ENCODE results near the gene NRN1.

DNA sequence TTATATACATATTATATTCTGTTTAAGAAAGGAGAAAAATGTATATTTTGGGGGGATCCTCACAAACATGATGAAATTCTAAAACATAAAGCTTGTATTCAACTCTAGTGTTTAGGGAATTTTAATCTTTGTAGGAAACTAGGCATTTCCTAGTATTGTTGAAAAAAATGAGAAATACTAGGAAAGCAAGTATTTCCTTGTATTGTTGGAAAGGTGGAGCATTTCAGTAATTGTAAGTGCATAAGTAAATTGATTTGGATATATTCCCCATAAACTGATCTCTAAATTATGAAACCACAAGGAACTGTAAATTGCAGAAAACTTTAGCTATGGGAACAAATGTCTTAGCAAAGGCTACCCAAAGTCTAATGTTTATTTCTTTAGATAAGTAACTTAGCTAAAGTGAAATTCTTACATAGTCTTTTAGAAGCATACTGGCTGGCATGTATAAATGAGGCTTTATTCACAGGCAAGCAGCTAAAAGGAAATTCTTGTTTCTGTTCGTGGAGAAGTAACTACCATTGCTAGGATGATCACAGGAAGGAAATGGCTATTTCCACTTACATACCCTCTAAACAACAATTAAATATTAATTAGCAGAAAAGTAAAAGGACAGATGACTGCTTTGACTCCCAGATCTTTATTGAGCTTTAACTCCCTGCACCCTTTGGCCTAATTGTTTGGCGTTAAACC lies 19.9 kb upstream of the NRN1 start:
- TF ChIP-seq, protein P1, sequence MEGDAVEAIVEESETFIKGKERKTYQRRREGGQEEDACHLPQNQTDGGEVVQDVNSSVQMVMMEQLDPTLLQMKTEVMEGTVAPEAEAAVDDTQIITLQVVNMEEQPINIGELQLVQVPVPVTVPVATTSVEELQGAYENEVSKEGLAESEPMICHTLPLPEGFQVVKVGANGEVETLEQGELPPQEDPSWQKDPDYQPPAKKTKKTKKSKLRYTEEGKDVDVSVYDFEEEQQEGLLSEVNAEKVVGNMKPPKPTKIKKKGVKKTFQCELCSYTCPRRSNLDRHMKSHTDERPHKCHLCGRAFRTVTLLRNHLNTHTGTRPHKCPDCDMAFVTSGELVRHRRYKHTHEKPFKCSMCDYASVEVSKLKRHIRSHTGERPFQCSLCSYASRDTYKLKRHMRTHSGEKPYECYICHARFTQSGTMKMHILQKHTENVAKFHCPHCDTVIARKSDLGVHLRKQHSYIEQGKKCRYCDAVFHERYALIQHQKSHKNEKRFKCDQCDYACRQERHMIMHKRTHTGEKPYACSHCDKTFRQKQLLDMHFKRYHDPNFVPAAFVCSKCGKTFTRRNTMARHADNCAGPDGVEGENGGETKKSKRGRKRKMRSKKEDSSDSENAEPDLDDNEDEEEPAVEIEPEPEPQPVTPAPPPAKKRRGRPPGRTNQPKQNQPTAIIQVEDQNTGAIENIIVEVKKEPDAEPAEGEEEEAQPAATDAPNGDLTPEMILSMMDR (IDR thresholded peaks at IDR 0.05) = no peak
- TF ChIP-seq POLR2A (IDR thresholded peaks at IDR 0.05) = no peak

Measured in uterus (tissue), 2 donors.